ENCODE results near the gene GRK3. TPM values are rescaled to one million over a fixed set of nuclear protein-coding genes. Genes with fewer than 3 reads are reported as not detected.
A peak's percentile ranks its signal among the peaks of the same experiment; 100 is the strongest.
"Not testable (repeated sequence)": the region's sequence is repeated elsewhere in the genome, so short reads cannot be mapped to it uniquely, and the experiment has no call there.

GRK3 gene
- total RNA-seq (2021) (0.37 and 0.38 TPM in 2 replicates), Bru-seq, nascent RNA (percentile 22 among the genes with signal in this experiment), BruChase-seq, experiment 1, labeled RNA remaining after a 2-hour chase (percentile 24 among the genes with signal in this experiment), BruChase-seq, experiment 2, labeled RNA remaining after a 6-hour chase (percentile 19 among the genes with signal in this experiment)
- long read RNA-seq, partial matches to known transcripts, result 0 of 1 reads
- long read RNA-seq, other reads (novel, unspliced or antisense), result 1 of 1 reads

DNA sequence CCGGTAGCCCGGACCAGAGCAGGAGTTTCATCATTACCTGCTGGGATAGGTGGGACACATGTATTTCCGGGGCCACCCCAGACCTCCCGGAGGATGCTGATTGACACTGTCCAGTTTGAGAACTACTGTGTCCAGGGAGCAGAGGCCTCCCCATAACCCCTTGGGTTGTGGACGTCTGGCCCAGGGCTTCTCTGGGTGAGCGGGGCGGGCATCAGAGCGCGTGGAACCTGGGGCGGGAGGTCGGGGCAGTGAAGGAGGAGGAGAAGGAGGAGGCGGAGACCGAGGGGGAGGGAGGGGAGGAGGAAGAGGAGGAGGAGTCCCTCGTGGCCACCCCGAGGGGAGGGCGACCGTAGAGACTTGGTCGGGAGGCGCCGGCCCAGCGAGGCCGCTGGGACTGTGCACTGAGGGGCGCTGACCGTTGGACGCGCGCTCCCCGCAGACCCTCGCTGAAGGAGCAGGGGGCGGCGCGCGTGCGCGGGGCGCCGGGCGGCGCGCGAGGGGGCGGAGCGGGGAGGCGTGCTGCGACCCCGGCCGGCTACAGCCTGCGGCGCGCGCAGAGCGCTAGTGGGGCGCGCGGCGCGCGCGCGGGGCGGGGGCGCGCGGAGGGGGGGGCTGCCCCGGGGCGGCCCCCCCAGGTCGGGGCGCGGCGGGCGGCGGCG, at the start of gene GRK3:
GRK3 (plus strand) TSS at position 356 of the 659 bp plus-strand sequence. CDS start 366 bp downstream, outside the sequence.
- Histone ChIP-seq H3K4me1 (replicated peaks; ENCODE audit: insufficient read depth) (no peaks in the 10 kb centered on the region), H3K79me2 (ENCODE audit: low read depth) (no peaks in the 10 kb centered on the region), H3K9me3 (ENCODE audit: insufficient read depth, low read depth) (no peaks in the 10 kb centered on the region), H3K27me3 (ENCODE audit: insufficient read depth, low read depth) (peaks cover 51% of the 10 kb centered on the region), H3K9me2 (ENCODE audit: insufficient read depth) (no peaks in the 10 kb centered on the region), H3K4me3 (peak within 1 kb of the TSS; percentile 55), H4K20me1 (ENCODE audit: insufficient read depth) (no peaks in the 10 kb centered on the region), H2AFZ (peak within 1 kb of the TSS; percentile 62; the same call in 1 of the 2 replicates), H3K4me2 (peak within 1 kb of the TSS; percentile 75), H3K36me3 (ENCODE audit: low read depth) (no peaks in the 10 kb centered on the region), H3K27ac (no peak within 1 kb of the TSS), H3F3A (ENCODE audit: insufficient read depth, low read depth) (no peaks in the 10 kb centered on the region)
- peak in 1 of 2 experiments; percentile 34 for DNase-seq
- POLR2A ChIA-PET (ENCODE audit: unreplicated experiment), result no interaction called here
- intact Hi-C loops (cut with micrococcal nuclease; ENCODE audit: unreplicated experiment), result no loop called here
- no TSS peak for BruUV-seq (replicated peaks)
- CTCF ChIA-PET, result no interaction called here
- TF ChIP-seq EZH2 (IDR thresholded peaks at IDR 0.05; ENCODE audit: low read depth), result no peak
- TF ChIP-seq, protein P1, sequence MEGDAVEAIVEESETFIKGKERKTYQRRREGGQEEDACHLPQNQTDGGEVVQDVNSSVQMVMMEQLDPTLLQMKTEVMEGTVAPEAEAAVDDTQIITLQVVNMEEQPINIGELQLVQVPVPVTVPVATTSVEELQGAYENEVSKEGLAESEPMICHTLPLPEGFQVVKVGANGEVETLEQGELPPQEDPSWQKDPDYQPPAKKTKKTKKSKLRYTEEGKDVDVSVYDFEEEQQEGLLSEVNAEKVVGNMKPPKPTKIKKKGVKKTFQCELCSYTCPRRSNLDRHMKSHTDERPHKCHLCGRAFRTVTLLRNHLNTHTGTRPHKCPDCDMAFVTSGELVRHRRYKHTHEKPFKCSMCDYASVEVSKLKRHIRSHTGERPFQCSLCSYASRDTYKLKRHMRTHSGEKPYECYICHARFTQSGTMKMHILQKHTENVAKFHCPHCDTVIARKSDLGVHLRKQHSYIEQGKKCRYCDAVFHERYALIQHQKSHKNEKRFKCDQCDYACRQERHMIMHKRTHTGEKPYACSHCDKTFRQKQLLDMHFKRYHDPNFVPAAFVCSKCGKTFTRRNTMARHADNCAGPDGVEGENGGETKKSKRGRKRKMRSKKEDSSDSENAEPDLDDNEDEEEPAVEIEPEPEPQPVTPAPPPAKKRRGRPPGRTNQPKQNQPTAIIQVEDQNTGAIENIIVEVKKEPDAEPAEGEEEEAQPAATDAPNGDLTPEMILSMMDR (conservative IDR thresholded peaks at IDR 0.05), result no peak

DNA sequence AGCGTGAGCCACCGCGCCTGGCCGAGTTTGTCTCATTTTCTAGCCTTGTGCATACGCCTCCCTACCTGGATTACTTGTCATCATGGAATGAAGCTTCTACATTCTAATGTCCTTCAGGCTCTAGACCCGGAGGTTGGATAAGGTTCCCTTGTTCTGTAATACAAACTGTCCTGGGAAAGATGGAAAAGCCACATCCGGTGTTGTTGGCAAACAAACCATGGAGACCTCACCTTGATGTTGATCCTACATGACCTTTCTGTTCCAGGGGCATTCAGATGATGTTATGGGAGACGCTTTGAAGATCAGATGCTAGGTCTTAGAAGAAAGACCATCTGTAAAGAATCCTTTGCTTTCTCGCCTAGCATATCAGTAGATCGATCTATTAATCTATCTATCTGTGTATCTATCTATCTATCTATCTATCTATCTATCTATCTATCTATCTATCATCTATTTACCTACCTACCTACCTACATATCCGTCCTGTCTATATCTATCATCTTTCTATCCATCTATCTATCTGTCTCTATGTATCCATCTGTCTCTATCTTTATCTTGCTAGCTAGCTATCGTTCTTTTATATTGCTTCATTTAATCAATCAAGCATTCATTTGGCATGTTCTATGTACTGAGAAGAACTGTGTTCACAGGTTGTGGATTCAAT, 46.3 kb upstream of the GRK3 start:
- Histone ChIP-seq H4K20me1 (ENCODE audit: insufficient read depth) (no peaks in the 10 kb centered on the region), H3K79me2 (ENCODE audit: low read depth) (no peaks in the 10 kb centered on the region), H3K9me2 (ENCODE audit: insufficient read depth) (no peaks in the 10 kb centered on the region), H3K4me3 (no peak overlapping the region), H2AFZ (no peak overlapping the region), H3K27me3 (ENCODE audit: insufficient read depth, low read depth) (peaks cover 28% of the 10 kb centered on the region), H3K9me3 (ENCODE audit: insufficient read depth, low read depth) (no peaks in the 10 kb centered on the region), H3K36me3 (ENCODE audit: low read depth) (no peaks in the 10 kb centered on the region), H3K27ac (no peak overlapping the region), H3F3A (ENCODE audit: insufficient read depth, low read depth) (no peaks in the 10 kb centered on the region), H3K4me2 (no peak overlapping the region), H3K4me1 (replicated peaks; ENCODE audit: insufficient read depth) (no peaks in the 10 kb centered on the region)
- intact Hi-C loops (cut with micrococcal nuclease; ENCODE audit: unreplicated experiment), result no loop called here
- no TSS peak for BruUV-seq (replicated peaks)
- no peak for TF ChIP-seq EZH2 (IDR thresholded peaks at IDR 0.05; ENCODE audit: low read depth)
- TF ChIP-seq, protein P1 (conservative IDR thresholded peaks at IDR 0.05), result no peak
- ChIA-PET POLR2A (ENCODE audit: unreplicated experiment) (no interaction called here), CTCF (no interaction called here)
- no peak for DNase-seq

DNA sequence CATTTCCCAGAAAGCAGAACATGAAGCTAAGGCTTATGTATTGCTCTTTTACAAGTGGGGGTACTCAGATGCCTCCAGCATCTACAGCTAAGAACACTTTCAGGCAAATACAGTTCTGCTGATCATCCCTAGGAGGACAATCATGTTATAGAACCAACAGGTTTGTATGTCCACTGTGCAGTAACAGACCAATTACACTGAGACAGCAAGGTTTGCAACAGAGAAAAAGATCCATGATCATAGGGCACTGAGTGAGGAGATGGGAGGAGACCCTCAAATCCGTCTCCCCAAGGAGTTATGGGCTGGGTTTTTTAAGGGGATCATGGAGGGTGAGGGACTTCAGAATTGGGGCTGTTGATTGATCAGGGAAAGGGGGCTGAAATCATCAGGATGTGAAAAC, 39.1 kb upstream of the GRK3 start:
- Histone ChIP-seq H2AFZ (no peak overlapping the region), H3K36me3 (ENCODE audit: low read depth) (no peaks in the 10 kb centered on the region), H3K9me3 (ENCODE audit: insufficient read depth, low read depth) (no peaks in the 10 kb centered on the region), H3K4me2 (no peak overlapping the region), H3K27me3 (ENCODE audit: insufficient read depth, low read depth) (peaks cover 3% of the 10 kb centered on the region; the same call in 1 of the 2 replicates), H4K20me1 (ENCODE audit: insufficient read depth) (no peaks in the 10 kb centered on the region), H3K9me2 (ENCODE audit: insufficient read depth) (no peaks in the 10 kb centered on the region), H3K79me2 (ENCODE audit: low read depth) (no peaks in the 10 kb centered on the region), H3K27ac (no peak overlapping the region), H3F3A (ENCODE audit: insufficient read depth, low read depth) (no peaks in the 10 kb centered on the region), H3K4me1 (replicated peaks; ENCODE audit: insufficient read depth) (no peaks in the 10 kb centered on the region), H3K4me3 (no peak overlapping the region)
- intact Hi-C loops (cut with micrococcal nuclease; ENCODE audit: unreplicated experiment), result no loop called here
- CTCF ChIA-PET, result no interaction called here
- no peak for DNase-seq
- BruUV-seq (replicated peaks), result no TSS peak
- POLR2A ChIA-PET (ENCODE audit: unreplicated experiment), result no interaction called here
- no peak for TF ChIP-seq EZH2 (IDR thresholded peaks at IDR 0.05; ENCODE audit: low read depth)
- TF ChIP-seq, protein P1 (conservative IDR thresholded peaks at IDR 0.05), result no peak

DNA sequence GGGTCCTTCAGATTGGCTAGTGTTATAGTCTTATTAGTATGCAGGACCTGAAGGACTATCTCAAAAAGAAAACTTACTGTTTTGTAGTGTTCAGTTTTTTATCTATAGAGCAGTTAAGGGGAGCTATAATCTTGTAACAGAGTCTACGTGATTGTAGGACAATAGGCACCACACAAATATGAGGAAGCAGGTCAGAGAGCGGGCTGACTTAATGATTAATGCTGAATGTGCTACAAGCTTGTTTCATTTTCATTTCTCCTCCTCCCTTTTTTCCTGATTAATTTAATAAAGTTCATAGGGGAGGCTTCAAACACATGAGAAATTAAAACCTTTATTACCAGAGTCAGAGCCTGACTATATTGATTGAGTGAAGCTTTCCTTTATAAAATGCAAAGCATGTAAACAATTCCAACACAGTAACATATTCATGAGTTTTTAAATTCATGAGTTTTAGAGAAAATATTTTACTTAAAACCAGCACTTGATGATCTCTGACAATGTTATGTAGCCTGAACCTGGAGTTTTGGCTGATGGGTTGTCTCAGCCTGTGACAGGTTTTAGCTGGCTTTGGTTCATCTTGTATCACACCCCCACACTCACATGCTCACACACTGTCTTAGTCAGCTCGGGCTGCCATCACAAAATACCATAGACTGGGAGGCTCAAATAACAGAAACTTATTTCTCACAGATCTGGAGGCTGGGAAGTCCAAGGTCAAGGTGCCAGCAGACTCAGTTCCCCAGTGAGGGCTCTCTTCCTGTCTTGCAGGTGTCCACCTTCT, 38.5 kb upstream of the GRK3 start:
- intact Hi-C loops (cut with micrococcal nuclease; ENCODE audit: unreplicated experiment); H3K9me2 ChIP-seq (ENCODE audit: insufficient read depth); H3K4me2 ChIP-seq; H3K27ac ChIP-seq; DNase-seq; POLR2A ChIA-PET (ENCODE audit: unreplicated experiment); BruUV-seq (replicated peaks); H2AFZ ChIP-seq; H3K9me3 ChIP-seq (ENCODE audit: insufficient read depth, low read depth); H4K20me1 ChIP-seq (ENCODE audit: insufficient read depth); H3K27me3 ChIP-seq (ENCODE audit: insufficient read depth, low read depth); H3K79me2 ChIP-seq (ENCODE audit: low read depth); H3F3A ChIP-seq (ENCODE audit: insufficient read depth, low read depth); H3K4me3 ChIP-seq; H3K36me3 ChIP-seq (ENCODE audit: low read depth); H3K4me1 ChIP-seq (replicated peaks; ENCODE audit: insufficient read depth); CTCF ChIA-PET: not testable (repeated sequence)
